DOHH2 (cell line): Measurements from ENCODE around the gene ATP2A2.

Experiments used
- H3F3A ChIP-seq: fragments of 200-600 bp; sonication (generic), shearing (Covaris generic); 2 replicates; pipeline ENCODE4 v1.6.0; 2016; ENCODE audit warnings: antibody characterized with exemption, mild to moderate bottlenecking; ENCODE audit not compliant: control insufficient read depth, insufficient read depth
- H3K27ac ChIP-seq: fragments of 200-600 bp; sonication (generic); 2 replicates; pipeline ENCODE4 v1.5.1; 2014; ENCODE audit warnings: low read depth, mild to moderate bottlenecking, low read length, moderate library complexity
- H3K27me3 ChIP-seq: fragments of 200-600 bp; sonication (generic); 2 replicates; pipeline ENCODE4 v1.6.1; 2014; ENCODE audit warnings: mild to moderate bottlenecking, low read length, mixed read lengths; ENCODE audit not compliant: control insufficient read depth
- H3K36me3 ChIP-seq: fragments of 200-600 bp; sonication (generic); 2 replicates; pipeline ENCODE4 v1.6.1; 2014; ENCODE audit warnings: mild to moderate bottlenecking, low read length, moderate library complexity, mixed read lengths; ENCODE audit not compliant: control insufficient read depth
- H3K4me1 ChIP-seq: fragments of 200-600 bp; sonication (generic); 2 replicates; pipeline ENCODE4 v1.6.1; 2014; ENCODE audit warnings: mild to moderate bottlenecking, low read length, mixed read lengths; ENCODE audit not compliant: control insufficient read depth
- H3K4me2 ChIP-seq: fragments of 200-600 bp; sonication (generic); 2 replicates; pipeline ENCODE4 v1.6.0; 2014; ENCODE audit warnings: mild to moderate bottlenecking, low read length, moderate library complexity
- H3K4me3 ChIP-seq: fragments of 200-600 bp; sonication (generic); 2 replicates; pipeline ENCODE4 v1.5.1; 2014; ENCODE audit warnings: mild to moderate bottlenecking, low read length, mixed read lengths
- H3K79me2 ChIP-seq: fragments of 200-600 bp; sonication (generic); 2 replicates; pipeline ENCODE4 v1.6.1; 2014; ENCODE audit warnings: mild to moderate bottlenecking, low read length, mixed read lengths; ENCODE audit not compliant: control insufficient read depth
- H3K9me2 ChIP-seq: fragments of 200-600 bp; sonication (generic); replicated peaks from 2 replicates; pipeline ENCODE4 v1.6.1; 2014; ENCODE audit warnings: mild to moderate bottlenecking, low read length, mixed read lengths; ENCODE audit not compliant: control insufficient read depth
- H3K9me3 ChIP-seq: fragments of 200-600 bp; sonication (generic); 2 replicates; pipeline ENCODE4 v1.6.1; 2014; ENCODE audit warnings: antibody characterized with exemption, low read length, mixed read lengths; ENCODE audit not compliant: control insufficient read depth, insufficient read depth
- H4K20me1 ChIP-seq: fragments of 200-600 bp; sonication (generic); 2 replicates; pipeline ENCODE4 v1.6.0; 2014; ENCODE audit warnings: low read depth, mild to moderate bottlenecking, antibody characterized with exemption, low read length, moderate library complexity; ENCODE audit not compliant: control insufficient read depth, insufficient read depth
- CTCF ChIP-seq: fragments of 200-600 bp; sonication (generic); IDR thresholded peaks from one replicate; pipeline ENCODE4 v1.5.1; 2014; ENCODE audit warnings: antibody characterized with exemption, mild to moderate bottlenecking, low read depth, low read length; ENCODE audit not compliant: poor library complexity, severe bottlenecking
- EZH2phosphoT487 ChIP-seq: fragments of 200-600 bp; sonication (generic); IDR thresholded peaks from 2 replicates; pipeline ENCODE4 v1.6.1; 2017; ENCODE audit warnings: borderline replicate concordance, mild to moderate bottlenecking, antibody characterized with exemption, low read length, moderate library complexity, mixed read lengths

The ATP2A2 gene

GRCh38 chr12:110366321-110367142, 85.5 kb downstream of the ATP2A2 start:
- H4K20me1 ChIP-seq, result no peaks in the 10 kb centered on the region
- H3F3A ChIP-seq, result peaks cover 7% of the 10 kb centered on the region; the same call in 1 of the 2 replicates
- no peaks in the 10 kb centered on the region for H3K27me3 ChIP-seq
- no peak overlapping the region for H3K4me3 ChIP-seq
- no peaks in the 10 kb centered on the region for H3K9me2 ChIP-seq
- no peak overlapping the region for H3K4me2 ChIP-seq
- H3K79me2 ChIP-seq, result no peaks in the 10 kb centered on the region
- TF ChIP-seq EZH2phosphoT487 (no peak), CTCF (no peak)
- H3K4me1 ChIP-seq, result peaks cover 11% of the 10 kb centered on the region
- peaks cover 17% of the 10 kb centered on the region for H3K36me3 ChIP-seq
- no peaks in the 10 kb centered on the region for H3K9me3 ChIP-seq
- H3K27ac ChIP-seq, result no peak overlapping the region

GRCh38 chr12:110367181-110367864, 86.3 kb downstream of the ATP2A2 start:
- H3K4me1 ChIP-seq, result peaks cover 18% of the 10 kb centered on the region
- peaks cover 25% of the 10 kb centered on the region for H3K36me3 ChIP-seq
- no peaks in the 10 kb centered on the region for H3K9me3 ChIP-seq
- no peak overlapping the region for H3K27ac ChIP-seq
- no peak overlapping the region for H3K4me3 ChIP-seq
- no peaks in the 10 kb centered on the region for H3K27me3 ChIP-seq
- H3K4me2 ChIP-seq, result no peak overlapping the region
- no peaks in the 10 kb centered on the region for H3K9me2 ChIP-seq
- H4K20me1 ChIP-seq, result no peaks in the 10 kb centered on the region
- no peaks in the 10 kb centered on the region for H3K79me2 ChIP-seq
- peaks cover 7% of the 10 kb centered on the region; the same call in 1 of the 2 replicates for H3F3A ChIP-seq
- TF ChIP-seq CTCF (no peak), EZH2phosphoT487 (no peak)

GRCh38 chr12:110369992-110370391, 88.9 kb downstream of the ATP2A2 start:
- Histone ChIP-seq H3K4me3 (no peak overlapping the region), H4K20me1 (no peaks in the 10 kb centered on the region), H3K27me3 (no peaks in the 10 kb centered on the region), H3K9me2 (no peaks in the 10 kb centered on the region), H3K36me3 (peaks cover 52% of the 10 kb centered on the region), H3K79me2 (no peaks in the 10 kb centered on the region), H3K4me2 (no peak overlapping the region), H3K4me1 (peaks cover 18% of the 10 kb centered on the region), H3K27ac (no peak overlapping the region), H3F3A (peaks cover 7% of the 10 kb centered on the region; the same call in 1 of the 2 replicates), H3K9me3 (no peaks in the 10 kb centered on the region)
- no peak for TF ChIP-seq CTCF
- no peak for TF ChIP-seq EZH2phosphoT487
